ENCODE results near the gene CHD6.

CHD6 gene

GRCh38 chr20:41463567-41463966 lies 154.6 kb downstream of the CHD6 start:
- in situ Hi-C loops (cut with HindIII; ENCODE audit: low pct_ligation_motif_present, low sequenced_read_pairs), result no loop called here
- Histone ChIP-seq H3K27me3 (replicated peaks) (no peaks in the 10 kb centered on the region), H3K27ac (no peak overlapping the region), H3K4me3 (ENCODE audit: low read depth, low read length) (no peak overlapping the region), H3K36me3 (replicated peaks) (peaks cover 2% of the 10 kb centered on the region)
- DNase-seq, result no peak
- no peak for TF ChIP-seq CTCF (IDR thresholded peaks at IDR 0.05; ENCODE audit: low read depth, low read length, missing control alignments)

- H3K36me3 ChIP-seq (replicated peaks), result peaks cover 2% of the 10 kb centered on the region
- no peaks in the 10 kb centered on the region for H3K27me3 ChIP-seq (replicated peaks)
- DNase-seq, result no peak
- no peak overlapping the region for H3K27ac ChIP-seq
- H3K4me3 ChIP-seq (ENCODE audit: low read depth, low read length), result no peak overlapping the region
- TF ChIP-seq CTCF (IDR thresholded peaks at IDR 0.05; ENCODE audit: low read depth, low read length, missing control alignments), result no peak
- in situ Hi-C loops (cut with HindIII; ENCODE audit: low pct_ligation_motif_present, low sequenced_read_pairs), result no loop called here
Observed at GRCh38 chr20:41462372-41463161, 155.6 kb downstream of the CHD6 start.

GRCh38 chr20:41458761-41459160 lies 159.4 kb downstream of the CHD6 start:
- Histone ChIP-seq H3K27ac (no peak overlapping the region), H3K4me3 (ENCODE audit: low read depth, low read length) (no peak overlapping the region), H3K27me3 (replicated peaks) (no peaks in the 10 kb centered on the region), H3K36me3 (replicated peaks) (peaks cover 14% of the 10 kb centered on the region)
- TF ChIP-seq CTCF (IDR thresholded peaks at IDR 0.05; ENCODE audit: low read depth, low read length, missing control alignments), result no peak
- in situ Hi-C loops (cut with HindIII; ENCODE audit: low pct_ligation_motif_present, low sequenced_read_pairs), result no loop called here
- DNase-seq, result no peak

- Histone ChIP-seq H3K36me3 (replicated peaks) (peaks cover 25% of the 10 kb centered on the region), H3K27me3 (replicated peaks) (no peaks in the 10 kb centered on the region), H3K4me3 (ENCODE audit: low read depth, low read length) (no peak overlapping the region), H3K27ac (no peak overlapping the region)
- no peak for TF ChIP-seq CTCF (IDR thresholded peaks at IDR 0.05; ENCODE audit: low read depth, low read length, missing control alignments)
- DNase-seq, result no peak
- in situ Hi-C loops (cut with HindIII; ENCODE audit: low pct_ligation_motif_present, low sequenced_read_pairs), result no loop called here
Observed at GRCh38 chr20:41457173-41457857, 160.9 kb downstream of the CHD6 start.

- TF ChIP-seq CTCF (IDR thresholded peaks at IDR 0.05; ENCODE audit: low read depth, low read length, missing control alignments), result no peak
- peaks cover 35% of the 10 kb centered on the region for H3K36me3 ChIP-seq (replicated peaks)
- in situ Hi-C loops (cut with HindIII; ENCODE audit: low pct_ligation_motif_present, low sequenced_read_pairs), result no loop called here
Observed at GRCh38 chr20:41456351-41456750, 161.8 kb downstream of the CHD6 start.

More at GRCh38 chr20:41456351-41456750, 161.8 kb downstream of the CHD6 start:
- H3K4me3 ChIP-seq (ENCODE audit: low read depth, low read length), result no peak overlapping the region
- H3K27me3 ChIP-seq (replicated peaks), result no peaks in the 10 kb centered on the region
- no peak for DNase-seq
- no peak overlapping the region for H3K27ac ChIP-seq
